HepG2 (cell line): ENCODE measurements around the gene F2RL3. TPM values are rescaled to one million over a fixed set of nuclear protein-coding genes. Genes with fewer than 3 reads are reported as not detected.
"Not testable (repeated sequence)": the region's sequence is repeated elsewhere in the genome, so short reads cannot be mapped to it uniquely, and the experiment has no call there.

ENCODE experiments used
- ATAC-seq: fragments of 200-7000 bp; cut with Tn5 transposase; 3 replicates; pipeline ENCODE4 v1.9.1; 2020; ENCODE audit warnings: mild to moderate bottlenecking, moderate library complexity
- BruUV-seq: library from RNA; stranded (reverse); fragments of 400-500 nt; replicated peaks from 2 replicates; lab custom pipeline; 2021; lab: Mats Ljungman, UMichigan
- CTCF ChIA-PET: fragments of 300-600 bp; formaldehyde crosslinking; extraction: SDS; loops from one replicate; lab custom pipeline; 2021; ENCODE audit warnings: low total read pairs, inconsistent platforms, low intra/inter-chr PET ratio; lab: Yijun Ruan, JAX
- POLR2A ChIA-PET: fragments of 350-600 bp; sonication (Branson Sonifier 250); formaldehyde crosslinking; loops from one replicate; lab custom pipeline; 2020; ENCODE audit warnings: antibody characterized with exemption, inconsistent platforms; lab: Yijun Ruan, JAX
- DNase-seq: peaks from one replicate; pipeline ENCODE4 v3.0.0-alpha.2; 2015; ENCODE audit warnings: low spot score
- FAIRE-seq: peaks from 3 replicates; lab custom pipeline; 2011; peaks lifted over from hg19 to GRCh38; lab: Jason Lieb, UNC
- H2AFZ ChIP-seq: one replicate; pipeline ENCODE4 v1.6.1; 2011; ENCODE audit warnings: low read length, inconsistent platforms
- H3K27ac ChIP-seq: fragments of 300-600 bp; 3 replicates; pipeline ENCODE4 v1.8.0; 2011; ENCODE audit warnings: mixed run types, mild to moderate bottlenecking, mixed read lengths, low read length, inconsistent platforms; ENCODE audit not compliant: insufficient read depth; ENCODE audit errors: extremely low read length
- H3K27me3 ChIP-seq, 2 experiments: fragments of 200-600 bp in 1 of 2; 2 replicates in 1 of 2; 3 replicates in 1 of 2; pipeline versions ENCODE4 v1.6.0 to v1.8.0; 2011; ENCODE audit warnings: low read length in 2 of 2, mild to moderate bottlenecking in 2 of 2, moderate library complexity in 2 of 2, inconsistent platforms in 1 of 2; ENCODE audit not compliant: insufficient read depth in 2 of 2, control insufficient read depth in 1 of 2
- H3K36me3 ChIP-seq, 2 experiments: fragments of 200-600 bp in 1 of 2; replicated peaks in 1 of 2; 2 replicates in 1 of 2; 3 replicates in 1 of 2; pipeline versions ENCODE4 v1.5.1 to v1.8.0; 2011; ENCODE audit warnings: low read length in 2 of 2, inconsistent platforms in 1 of 2; ENCODE audit not compliant: insufficient read depth in 2 of 2, control insufficient read depth in 1 of 2
- H3K4me1 ChIP-seq: 2 replicates; pipeline ENCODE4 v1.5.1; 2012; ENCODE audit warnings: low read length, inconsistent platforms; ENCODE audit not compliant: insufficient read depth
- H3K4me2 ChIP-seq: 2 replicates; pipeline ENCODE4 v1.6.0; 2011; ENCODE audit warnings: low read depth, low read length, inconsistent platforms
- H3K4me3 ChIP-seq, 3 experiments: fragments of 200-600 bp in 1 of 3; sonication (generic), shearing (Covaris generic) in 1 of 3; replicated peaks in 1 of 3; 2 replicates each; pipeline ENCODE4 v1.5.1; 2011 to 2016; ENCODE audit warnings: low read length in 3 of 3, inconsistent platforms in 2 of 3, low read depth in 2 of 3, mild to moderate bottlenecking in 2 of 3, control low read depth in 1 of 3, mixed read lengths in 1 of 3; ENCODE audit not compliant: insufficient read depth in 1 of 3
- H3K79me2 ChIP-seq: one replicate; pipeline ENCODE4 v1.6.1; 2011; ENCODE audit warnings: low read length, inconsistent platforms; ENCODE audit not compliant: insufficient read depth
- H3K9ac ChIP-seq: 2 replicates; pipeline ENCODE4 v1.6.0; 2011; ENCODE audit warnings: mild to moderate bottlenecking, low read depth, low read length, inconsistent platforms; ENCODE audit not compliant: insufficient read depth
- H3K9me3 ChIP-seq: 2 replicates; pipeline ENCODE4 v1.5.1; 2012; ENCODE audit warnings: mild to moderate bottlenecking, low read length
- H4K20me1 ChIP-seq: 2 replicates; pipeline ENCODE4 v1.6.0; 2011; ENCODE audit warnings: inconsistent platforms, mild to moderate bottlenecking, low read length, moderate library complexity; ENCODE audit not compliant: insufficient read depth
- AKAP8 ChIP-seq: sonication (generic); formaldehyde crosslinking; IDR thresholded peaks from 2 replicates; pipeline ENCODE4 v1.5.1; 2020; ENCODE audit warnings: mild to moderate bottlenecking, missing genetic modification reagents
- FOXO1 ChIP-seq: sonication (generic); formaldehyde crosslinking; IDR thresholded peaks from 2 replicates; pipeline ENCODE4 v1.4.0; 2020; ENCODE audit warnings: missing genetic modification reagents
- PHF21A ChIP-seq: sonication (generic); formaldehyde crosslinking; IDR thresholded peaks from 2 replicates; pipeline ENCODE4 v1.5.0; 2020; ENCODE audit warnings: mild to moderate bottlenecking, missing genetic modification reagents
- WGBS: methylation state at CpG from one replicate; pipeline ENCODE4 v1.1.6; 2017; ENCODE audit warnings: low lambda C conversion rate; 5-methylcytosine and 5-hydroxymethylcytosine counted together
- in situ Hi-C: cut with HindIII; loops from 2 replicates; pipeline ENCODE4 v1.10.0; 2017; ENCODE audit warnings: low pct_unique_long_range_greater_than_20kb; ENCODE audit not compliant: extremely low pct_ligation_motif_present
- intact Hi-C: fragments of 100-400 bp; cut with micrococcal nuclease; formaldehyde crosslinking; loops from one replicate; pipeline ENCODE4 v1.10.0; 2022; ENCODE audit not compliant: unreplicated experiment
- polyA plus RNA-seq, 8 experiments: library from polyadenylated mRNA; depleted of rRNA in 3 of 8; stranded (reverse) in 7 of 8; unstranded in 1 of 8; fragments of >200 nt; fragmentation: Illumina TruSeq in 4 of 8; extraction: Trizol in 4 of 8; gene quantifications; 2 replicates each; pipeline versions ENCODE4 v1.2.1 to v1.2.3, GENCODE V29; 2011 to 2016; ENCODE audit warnings: low read depth in 4 of 8, missing spikeins in 1 of 8, mixed read lengths in 1 of 8; ENCODE audit not compliant: insufficient read depth in 1 of 8
- total RNA-seq, 5 experiments: library from RNA; depleted of rRNA; stranded (reverse); fragments of >200 nt; fragmentation: Illumina TruSeq; extraction: Trizol; gene quantifications; 2 replicates each; pipeline ENCODE4 v1.2.3, GENCODE V29; 2016; ENCODE audit warnings: low read depth in 1 of 5
- TF ChIP-seq, protein P1 (sequence below), 2 experiments: IDR thresholded peaks; 2 replicates each; pipeline ENCODE4 v1.6.1; 2011 to 2012; ENCODE audit warnings: low read length in 2 of 2, borderline replicate concordance in 1 of 2, low read depth in 1 of 2, mild to moderate bottlenecking in 1 of 2, moderate library complexity in 1 of 2

The F2RL3 gene
- total and polyA plus RNA-seq, 2 of the 13 experiments (the other 11 are each of a cell fraction or from before 2014, with no cell fraction given), result not detected

DNA sequence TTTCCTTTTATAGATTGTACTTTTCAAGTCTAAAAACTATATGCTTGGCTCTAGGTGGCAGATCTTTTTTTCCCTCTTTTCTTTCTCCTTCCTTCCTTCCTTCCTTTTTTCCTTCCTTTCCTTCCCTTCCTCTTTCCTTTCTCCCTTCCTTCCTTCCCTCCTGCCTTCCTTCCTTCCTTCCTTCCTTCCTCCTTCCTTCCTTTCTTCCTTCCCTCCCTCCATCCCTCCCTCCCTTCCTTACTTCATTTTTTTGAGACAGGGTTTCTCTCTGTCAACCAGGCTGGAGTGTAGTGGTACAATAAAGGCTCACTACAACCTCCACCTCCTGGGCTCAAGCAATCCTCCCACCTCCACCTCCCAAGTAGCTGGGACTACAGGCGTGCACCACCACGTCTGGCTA lies 48.1 kb downstream of the F2RL3 start:
- no peak for TF ChIP-seq PHF21A (CRISPR knock-in tag)
- TF ChIP-seq FOXO1, result no peak
- no peak for TF ChIP-seq AKAP8 (CRISPR knock-in tag)
- TF ChIP-seq, protein P1, sequence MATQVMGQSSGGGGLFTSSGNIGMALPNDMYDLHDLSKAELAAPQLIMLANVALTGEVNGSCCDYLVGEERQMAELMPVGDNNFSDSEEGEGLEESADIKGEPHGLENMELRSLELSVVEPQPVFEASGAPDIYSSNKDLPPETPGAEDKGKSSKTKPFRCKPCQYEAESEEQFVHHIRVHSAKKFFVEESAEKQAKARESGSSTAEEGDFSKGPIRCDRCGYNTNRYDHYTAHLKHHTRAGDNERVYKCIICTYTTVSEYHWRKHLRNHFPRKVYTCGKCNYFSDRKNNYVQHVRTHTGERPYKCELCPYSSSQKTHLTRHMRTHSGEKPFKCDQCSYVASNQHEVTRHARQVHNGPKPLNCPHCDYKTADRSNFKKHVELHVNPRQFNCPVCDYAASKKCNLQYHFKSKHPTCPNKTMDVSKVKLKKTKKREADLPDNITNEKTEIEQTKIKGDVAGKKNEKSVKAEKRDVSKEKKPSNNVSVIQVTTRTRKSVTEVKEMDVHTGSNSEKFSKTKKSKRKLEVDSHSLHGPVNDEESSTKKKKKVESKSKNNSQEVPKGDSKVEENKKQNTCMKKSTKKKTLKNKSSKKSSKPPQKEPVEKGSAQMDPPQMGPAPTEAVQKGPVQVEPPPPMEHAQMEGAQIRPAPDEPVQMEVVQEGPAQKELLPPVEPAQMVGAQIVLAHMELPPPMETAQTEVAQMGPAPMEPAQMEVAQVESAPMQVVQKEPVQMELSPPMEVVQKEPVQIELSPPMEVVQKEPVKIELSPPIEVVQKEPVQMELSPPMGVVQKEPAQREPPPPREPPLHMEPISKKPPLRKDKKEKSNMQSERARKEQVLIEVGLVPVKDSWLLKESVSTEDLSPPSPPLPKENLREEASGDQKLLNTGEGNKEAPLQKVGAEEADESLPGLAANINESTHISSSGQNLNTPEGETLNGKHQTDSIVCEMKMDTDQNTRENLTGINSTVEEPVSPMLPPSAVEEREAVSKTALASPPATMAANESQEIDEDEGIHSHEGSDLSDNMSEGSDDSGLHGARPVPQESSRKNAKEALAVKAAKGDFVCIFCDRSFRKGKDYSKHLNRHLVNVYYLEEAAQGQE (IDR thresholded peaks at IDR 0.05; ENCODE audit: borderline replicate concordance in 1 of 2, low read depth in 1 of 2, low read length in 2 of 2), result no peak
- in situ Hi-C loops, result no loop called here
- no TSS peak for BruUV-seq
- no peaks in the 10 kb centered on the region for H3K36me3 ChIP-seq
- no peak overlapping the region for H3K4me3 ChIP-seq
- H4K20me1 ChIP-seq, result no peaks in the 10 kb centered on the region
- H3K4me2 ChIP-seq, result no peak overlapping the region
- no peak overlapping the region for H3K27ac ChIP-seq
- H3K9me3 ChIP-seq, result no peaks in the 10 kb centered on the region
- intact Hi-C loops, result no loop called here
- ChIA-PET POLR2A (no interaction called here), CTCF (no interaction called here)
- no peaks in the 10 kb centered on the region for H3K79me2 ChIP-seq
- ATAC-seq, result no peak
- no peak overlapping the region for H2AFZ ChIP-seq
- no peaks in the 10 kb centered on the region for H3K27me3 ChIP-seq
- DNase-seq, result no peak
- no peaks in the 10 kb centered on the region for H3K4me1 ChIP-seq
- no peak overlapping the region for H3K9ac ChIP-seq
- FAIRE-seq, result no peak
- WGBS, result 0% methylated on average over 2 of the region's 2 CpGs

DNA sequence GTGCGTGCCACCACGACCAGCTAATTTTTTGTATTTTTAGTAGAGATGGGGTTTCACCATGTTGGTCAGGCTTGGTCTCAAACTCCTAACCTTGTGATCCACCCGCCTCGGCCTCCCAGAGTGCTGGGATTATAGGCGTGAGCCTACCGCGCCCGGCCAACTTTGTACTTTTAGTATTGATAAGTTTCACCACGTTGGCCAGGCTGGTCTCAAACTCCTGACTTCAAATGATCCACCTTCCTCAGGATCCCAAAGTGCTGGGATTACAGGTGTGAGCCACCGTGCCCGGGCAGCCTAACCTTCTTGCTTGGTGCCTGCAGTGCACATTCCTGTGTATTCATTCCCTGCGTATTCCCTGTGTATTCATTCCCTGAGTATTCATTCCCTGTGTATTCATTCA lies 49.0 kb downstream of the F2RL3 start:
- CTCF ChIA-PET, BruUV-seq, POLR2A ChIA-PET, in situ Hi-C loops, intact Hi-C loops, ATAC-seq, DNase-seq, H4K20me1 ChIP-seq, H3K4me3 ChIP-seq, H3K79me2 ChIP-seq, H3K4me2 ChIP-seq, H3K9me3 ChIP-seq, H2AFZ ChIP-seq, FAIRE-seq, H3K9ac ChIP-seq, H3K36me3 ChIP-seq, H3K27me3 ChIP-seq, H3K4me1 ChIP-seq, H3K27ac ChIP-seq: not testable (repeated sequence)
- WGBS, result 52% methylated on average over 12 of the region's 12 CpGs
